GM12801 (cell line): Measurements from ENCODE around the gene NLRP11.

Source experiments
- CTCF ChIP-seq: IDR thresholded peaks from one replicate; pipeline ENCODE4 v1.5.1; 2011; ENCODE audit warnings: control low read depth; ENCODE audit not compliant: insufficient read length; ENCODE audit errors: extremely low read depth

Gene NLRP11

GRCh38 chr19:55831846-55832245 lies at the start of gene NLRP11:
Gene NLRP11, minus strand, starts transcription at chr19:55831999. Its CDS starts 13,825 bp downstream, at chr19:55818174.
- TF ChIP-seq CTCF, result no peak

GRCh38 chr19:55877211-55877610 lies 45.4 kb upstream of the NLRP11 start:
- TF ChIP-seq CTCF, result no peak

- no peak for TF ChIP-seq CTCF
These were observed 38.9 kb upstream of the NLRP11 start for GRCh38 chr19:55870736-55871135.

GRCh38 chr19:55867101-55867500 lies 35.3 kb upstream of the NLRP11 start:
- no peak for TF ChIP-seq CTCF

GRCh38 chr19:55866521-55866920 lies 34.7 kb upstream of the NLRP11 start:
- no peak for TF ChIP-seq CTCF

- TF ChIP-seq CTCF, result no peak
These were observed 27.2 kb upstream of the NLRP11 start for GRCh38 chr19:55858969-55859368.

GRCh38 chr19:55858401-55858800 lies 26.6 kb upstream of the NLRP11 start:
- no peak for TF ChIP-seq CTCF

- TF ChIP-seq CTCF, result no peak
These were observed 26.2 kb upstream of the NLRP11 start for GRCh38 chr19:55857974-55858373.
